Osteoblast (primary cell): ENCODE measurements around the gene EDN3. TPM values are rescaled to one million over a fixed set of nuclear protein-coding genes. Genes with fewer than 3 reads are reported as not detected.

ENCODE experiments used
- DNase-seq: peaks from one replicate; pipeline ENCODE4 v3.0.0; 2011; ENCODE audit warnings: low spot score, mixed read lengths; ENCODE audit not compliant: insufficient read length; ENCODE audit errors: missing footprints
- H2AFZ ChIP-seq: 2 replicates; pipeline ENCODE4 v1.6.0; 2011; ENCODE audit warnings: mild to moderate bottlenecking, low read length
- H3K27ac ChIP-seq: 2 replicates; pipeline ENCODE4 v1.5.1; 2011; ENCODE audit warnings: mild to moderate bottlenecking, low read depth, low read length, moderate library complexity
- H3K27me3 ChIP-seq: 2 replicates; pipeline ENCODE4 v1.6.0; 2012; ENCODE audit warnings: mild to moderate bottlenecking, control low read depth, inconsistent platforms, low read length, moderate library complexity; ENCODE audit not compliant: insufficient read depth
- H3K36me3 ChIP-seq: 2 replicates; pipeline ENCODE4 v1.5.1; 2011; ENCODE audit warnings: mild to moderate bottlenecking, low read length, control low read depth, moderate library complexity; ENCODE audit not compliant: insufficient read depth
- H3K4me1 ChIP-seq: 2 replicates; pipeline ENCODE4 v1.5.1; 2011; ENCODE audit warnings: mild to moderate bottlenecking, low read length, control low read depth, moderate library complexity; ENCODE audit not compliant: insufficient read depth
- H3K4me2 ChIP-seq: 2 replicates; pipeline ENCODE4 v1.6.0; 2011; ENCODE audit warnings: mild to moderate bottlenecking, low read length; ENCODE audit not compliant: insufficient read depth
- H3K4me3 ChIP-seq: fragments of 200-600 bp; sonication (generic); 3 replicates; pipeline ENCODE4 v1.5.1; 2012; ENCODE audit warnings: mild to moderate bottlenecking, low read length, inconsistent platforms; ENCODE audit not compliant: insufficient read depth
- H3K79me2 ChIP-seq: 2 replicates; pipeline ENCODE4 v1.6.0; 2012; ENCODE audit warnings: mild to moderate bottlenecking, low read length, control low read depth, inconsistent platforms; ENCODE audit not compliant: insufficient read depth
- H3K9me3 ChIP-seq: 2 replicates; pipeline ENCODE4 v1.5.1; 2011; ENCODE audit warnings: low read depth, low read length, control low read depth
- H4K20me1 ChIP-seq: 2 replicates; pipeline ENCODE4 v1.6.0; 2012; ENCODE audit warnings: mild to moderate bottlenecking, low read length, control low read depth; ENCODE audit not compliant: insufficient read depth
- total RNA-seq: library from RNA; depleted of rRNA; stranded (reverse); fragments of >200 nt; gene quantifications from 2 replicates; pipeline ENCODE4 v1.2.3, GENCODE V29; 2012
- TF ChIP-seq, protein P1 (sequence below): IDR thresholded peaks from 2 replicates; pipeline ENCODE4 v1.5.1; 2011; ENCODE audit warnings: mild to moderate bottlenecking, low read depth, low read length, moderate library complexity; ENCODE audit errors: extremely low read depth

EDN3 gene
- total RNA-seq, 1 donor = not detected

DNA sequence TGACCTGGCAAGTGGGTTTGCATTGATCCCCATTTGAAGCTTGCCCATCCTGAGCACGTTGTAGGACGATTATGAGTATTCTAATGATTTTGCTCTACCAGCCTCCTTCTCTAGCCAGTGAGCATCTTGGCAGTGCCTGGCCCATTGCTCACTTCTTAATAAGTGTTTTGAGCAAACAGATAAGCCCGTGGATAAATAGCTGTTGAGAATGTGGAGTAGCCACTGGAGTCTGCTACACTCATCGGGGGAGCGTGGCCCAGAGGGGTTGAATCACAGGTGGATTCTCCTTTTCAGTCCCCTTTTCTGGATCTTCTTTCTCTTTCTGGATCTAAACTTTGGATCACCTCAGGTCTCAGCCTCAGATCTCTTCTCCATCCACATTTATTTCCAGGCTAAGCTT lies 15.9 kb upstream of the EDN3 start:
- H3K27ac ChIP-seq = no peak overlapping the region

DNA sequence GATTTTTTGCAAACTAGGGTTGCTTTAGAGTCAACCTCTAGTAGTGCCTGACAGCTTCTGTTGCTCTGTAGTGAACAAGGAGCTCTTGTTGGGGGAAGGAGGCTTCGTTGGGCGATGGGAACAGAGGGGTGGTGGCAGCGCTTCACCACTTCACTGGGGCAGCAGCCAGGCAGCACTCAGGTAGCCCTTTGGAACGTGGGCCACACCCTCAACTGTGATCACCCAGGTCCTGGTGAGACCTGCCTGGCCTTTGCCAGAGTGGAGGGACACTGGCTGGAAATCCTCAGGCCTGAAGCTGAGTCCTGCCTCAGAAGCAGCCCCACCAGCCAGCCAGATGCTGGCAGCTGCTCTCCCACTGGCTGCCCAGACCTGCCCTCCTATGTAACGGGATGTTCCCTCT lies 10.4 kb upstream of the EDN3 start:
- Histone ChIP-seq H3K4me1 (no peaks in the 10 kb centered on the region), H3K27me3 (no peaks in the 10 kb centered on the region), H2AFZ (no peak overlapping the region), H3K36me3 (no peaks in the 10 kb centered on the region), H4K20me1 (no peaks in the 10 kb centered on the region), H3K4me2 (no peak overlapping the region), H3K27ac (no peak overlapping the region), H3K79me2 (no peaks in the 10 kb centered on the region), H3K9me3 (no peaks in the 10 kb centered on the region), H3K4me3 (no peak overlapping the region)
- TF ChIP-seq, protein P1, sequence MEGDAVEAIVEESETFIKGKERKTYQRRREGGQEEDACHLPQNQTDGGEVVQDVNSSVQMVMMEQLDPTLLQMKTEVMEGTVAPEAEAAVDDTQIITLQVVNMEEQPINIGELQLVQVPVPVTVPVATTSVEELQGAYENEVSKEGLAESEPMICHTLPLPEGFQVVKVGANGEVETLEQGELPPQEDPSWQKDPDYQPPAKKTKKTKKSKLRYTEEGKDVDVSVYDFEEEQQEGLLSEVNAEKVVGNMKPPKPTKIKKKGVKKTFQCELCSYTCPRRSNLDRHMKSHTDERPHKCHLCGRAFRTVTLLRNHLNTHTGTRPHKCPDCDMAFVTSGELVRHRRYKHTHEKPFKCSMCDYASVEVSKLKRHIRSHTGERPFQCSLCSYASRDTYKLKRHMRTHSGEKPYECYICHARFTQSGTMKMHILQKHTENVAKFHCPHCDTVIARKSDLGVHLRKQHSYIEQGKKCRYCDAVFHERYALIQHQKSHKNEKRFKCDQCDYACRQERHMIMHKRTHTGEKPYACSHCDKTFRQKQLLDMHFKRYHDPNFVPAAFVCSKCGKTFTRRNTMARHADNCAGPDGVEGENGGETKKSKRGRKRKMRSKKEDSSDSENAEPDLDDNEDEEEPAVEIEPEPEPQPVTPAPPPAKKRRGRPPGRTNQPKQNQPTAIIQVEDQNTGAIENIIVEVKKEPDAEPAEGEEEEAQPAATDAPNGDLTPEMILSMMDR = no peak
- DNase-seq = no peak

More for the DNA sequence above, 15.9 kb upstream of the EDN3 start:
- no peak for DNase-seq
- no peaks in the 10 kb centered on the region for H3K79me2 ChIP-seq
- no peaks in the 10 kb centered on the region for H3K36me3 ChIP-seq
- H4K20me1 ChIP-seq = no peaks in the 10 kb centered on the region
- H3K27me3 ChIP-seq = no peaks in the 10 kb centered on the region
- TF ChIP-seq, protein P1 = no peak
- no peak overlapping the region for H3K4me2 ChIP-seq
- no peaks in the 10 kb centered on the region for H3K4me1 ChIP-seq
- no peak overlapping the region for H3K4me3 ChIP-seq
- no peaks in the 10 kb centered on the region for H3K9me3 ChIP-seq
- no peak overlapping the region for H2AFZ ChIP-seq

DNA sequence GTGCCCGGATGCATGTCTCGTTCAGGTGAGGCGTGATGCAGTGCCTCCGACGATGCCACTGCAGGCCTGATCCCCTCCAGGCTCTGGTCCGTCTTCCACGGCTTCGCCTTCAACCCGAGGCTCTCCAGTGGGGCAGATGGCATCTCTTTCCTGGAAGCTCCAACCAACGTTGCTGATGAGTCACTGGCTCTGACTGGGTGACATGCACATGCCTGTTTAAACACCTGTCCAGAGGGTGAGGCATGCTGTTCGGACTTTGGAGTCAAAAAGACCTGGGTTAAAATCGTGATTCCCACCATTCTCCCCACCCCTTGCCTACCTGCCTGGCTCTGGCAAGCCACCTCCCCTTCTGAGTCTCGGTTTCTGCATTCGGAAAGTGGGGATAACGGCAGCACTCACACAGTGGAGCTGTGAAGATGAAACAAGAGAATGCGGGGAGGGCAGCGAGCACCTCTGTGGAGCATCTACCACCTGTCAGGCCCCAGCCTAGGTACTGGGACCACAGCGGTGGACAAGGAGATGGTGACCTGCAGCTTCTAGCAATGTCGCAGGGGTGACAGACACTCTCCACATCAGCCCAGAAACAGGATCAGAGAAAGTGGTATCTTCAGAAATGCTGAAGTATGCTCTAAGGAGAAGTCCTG lies 8.5 kb upstream of the EDN3 start:
- H3K9me3 ChIP-seq = no peaks in the 10 kb centered on the region
- TF ChIP-seq, protein P1 = no peak
- H3K36me3 ChIP-seq = no peaks in the 10 kb centered on the region
- H4K20me1 ChIP-seq = no peaks in the 10 kb centered on the region
- no peak overlapping the region for H3K4me3 ChIP-seq
- no peak overlapping the region for H2AFZ ChIP-seq
- no peaks in the 10 kb centered on the region for H3K4me1 ChIP-seq
- no peaks in the 10 kb centered on the region for H3K79me2 ChIP-seq
- H3K27me3 ChIP-seq = no peaks in the 10 kb centered on the region
- H3K4me2 ChIP-seq = no peak overlapping the region
- H3K27ac ChIP-seq = no peak overlapping the region
- no peak for DNase-seq

DNA sequence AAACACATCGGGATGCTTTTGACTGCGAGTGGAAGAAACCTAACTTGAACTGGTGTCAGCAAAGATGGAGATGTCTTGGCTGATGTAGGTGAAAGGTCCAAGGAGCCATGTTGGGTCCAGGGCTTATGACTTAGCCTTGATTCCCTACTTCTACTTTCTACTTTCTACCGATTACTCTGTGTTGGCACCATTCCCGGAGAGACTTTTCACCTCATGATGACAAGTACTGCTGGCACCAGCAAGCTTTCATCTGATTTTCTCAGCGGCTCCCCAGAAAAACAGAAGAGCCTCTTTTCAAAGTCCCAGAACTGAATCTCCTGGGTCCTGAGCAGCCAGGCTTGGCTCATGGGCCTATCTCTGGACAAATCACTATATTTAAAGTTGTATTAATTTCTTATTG lies 4.9 kb upstream of the EDN3 start:
- DNase-seq = no peak
- no peak overlapping the region for H3K27ac ChIP-seq
- no peak overlapping the region for H2AFZ ChIP-seq
- no peaks in the 10 kb centered on the region for H3K9me3 ChIP-seq
- H3K4me1 ChIP-seq = no peaks in the 10 kb centered on the region
- H3K36me3 ChIP-seq = no peaks in the 10 kb centered on the region
- H3K4me2 ChIP-seq = no peak overlapping the region
- H3K79me2 ChIP-seq = no peaks in the 10 kb centered on the region
- no peak overlapping the region for H3K4me3 ChIP-seq
- TF ChIP-seq, protein P1 = no peak
- no peaks in the 10 kb centered on the region for H3K27me3 ChIP-seq
- no peaks in the 10 kb centered on the region for H4K20me1 ChIP-seq
